Fibroblast of lung (primary cell): ENCODE results near the gene FNDC3B.

Experiments
- CTCF ChIP-seq, 2 donors: IDR thresholded peaks in 1 of 2; conservative IDR thresholded peaks in 1 of 2; 1 replicate in 1 of 2; 2 replicates in 1 of 2; pipeline ENCODE4 v1.5.1; 2011 to 2012; ENCODE audit warnings: low read length in 2 of 2, control low read depth in 1 of 2, inconsistent platforms in 1 of 2, low read depth in 1 of 2, mild to moderate bottlenecking in 1 of 2
- EZH2 ChIP-seq: IDR thresholded peaks from 2 replicates; pipeline ENCODE4 v1.5.1; 2012; ENCODE audit warnings: low read length, control low read depth, mild to moderate bottlenecking; ENCODE audit errors: missing control alignments

- TF ChIP-seq CTCF (conservative IDR thresholded peaks at IDR 0.05 in 1 of 2, IDR thresholded peaks at IDR 0.05 in 1 of 2; ENCODE audit: low read depth in 1 of 2, low read length in 2 of 2) (no peak), EZH2 (no peak)
Measured at GRCh38 chr3:172402892-172403643, 363.7 kb downstream of the FNDC3B start.
